Astrocyte (in vitro differentiated cells and primary cell): ENCODE data around the gene MAN2A1.

Source experiments
- CTCF ChIP-seq: IDR thresholded peaks from 2 replicates; pipeline ENCODE4 v1.5.1; 2011; ENCODE audit warnings: low read depth, mild to moderate bottlenecking, inconsistent platforms, low read length, moderate library complexity; ENCODE audit not compliant: insufficient read depth
- EZH2 ChIP-seq: IDR thresholded peaks from 2 replicates; pipeline ENCODE4 v1.6.1; 2012; ENCODE audit warnings: mild to moderate bottlenecking, low read length, inconsistent platforms; ENCODE audit not compliant: insufficient read depth

GRCh38 chr5:109685916-109686315, 3.8 kb upstream of the MAN2A1 start:
- TF ChIP-seq CTCF, result no peak
- no peak for TF ChIP-seq EZH2
